Thyroid gland (tissue), 4 donors: ENCODE measurements around the gene KIF16B.

Experiments
- CTCF ChIP-seq, 6 experiments: fragments of 200-600 bp in 3 of 6; fragments of 450-650 bp in 3 of 6; sonication (generic) in 3 of 6; IDR thresholded peaks; one replicate each; pipeline ENCODE4 v1.5.1; 2016 to 2019; ENCODE audit warnings: antibody characterized with exemption in 6 of 6, mild to moderate bottlenecking in 2 of 6, inconsistent platforms in 1 of 6, moderate library complexity in 1 of 6
- POLR2A ChIP-seq, 2 donors: fragments of 450-650 bp; IDR thresholded peaks; one replicate each; pipeline ENCODE4 v1.6.1; 2017; ENCODE audit warnings: antibody characterized with exemption in 2 of 2, mild to moderate bottlenecking in 2 of 2, moderate library complexity in 1 of 2

- TF ChIP-seq CTCF (IDR thresholded peaks at IDR 0.05) (no peak), POLR2A (IDR thresholded peaks at IDR 0.05) (no peak)
Measured at GRCh38 chr20:16616317-16616716, 43.1 kb upstream of the KIF16B start.
